ENCODE results near the gene GALNT16.

Gene GALNT16

DNA sequence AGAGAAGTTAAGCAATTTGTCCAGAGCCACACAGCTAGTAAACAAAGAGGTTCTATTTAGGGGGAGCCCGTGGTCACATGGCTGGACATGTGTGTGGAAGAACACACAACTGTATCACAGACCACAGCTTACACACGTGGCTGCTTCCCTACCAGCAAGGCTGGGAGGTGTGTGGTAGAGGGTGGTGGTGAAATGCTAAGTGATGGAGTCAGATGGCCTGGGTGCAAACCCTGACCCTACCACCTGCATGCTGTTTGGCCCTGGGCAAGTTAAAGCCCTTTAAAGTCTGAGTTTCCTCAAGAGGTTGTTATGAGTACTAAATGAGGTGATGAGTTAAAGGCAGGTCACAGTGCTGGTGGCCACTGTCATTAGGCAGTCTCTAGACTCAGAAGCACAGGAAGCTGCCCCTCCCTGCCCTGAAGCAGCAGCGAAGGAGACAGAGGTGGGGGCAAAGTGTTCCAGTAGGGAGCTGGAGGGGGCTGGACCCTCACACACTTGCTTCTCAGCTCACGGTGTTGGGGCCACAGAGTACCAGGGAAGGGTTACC, 73.9 kb downstream of the GALNT16 start:
- DNase-seq (ENCODE audit: low read depth in 4 of 4, low spot score in 1 of 4), result no peak

- DNase-seq (ENCODE audit: low read depth in 4 of 4, low spot score in 1 of 4), result no peak
Observed at GRCh38 chr14:69334576-69334975, 74.6 kb downstream of the GALNT16 start.

DNA sequence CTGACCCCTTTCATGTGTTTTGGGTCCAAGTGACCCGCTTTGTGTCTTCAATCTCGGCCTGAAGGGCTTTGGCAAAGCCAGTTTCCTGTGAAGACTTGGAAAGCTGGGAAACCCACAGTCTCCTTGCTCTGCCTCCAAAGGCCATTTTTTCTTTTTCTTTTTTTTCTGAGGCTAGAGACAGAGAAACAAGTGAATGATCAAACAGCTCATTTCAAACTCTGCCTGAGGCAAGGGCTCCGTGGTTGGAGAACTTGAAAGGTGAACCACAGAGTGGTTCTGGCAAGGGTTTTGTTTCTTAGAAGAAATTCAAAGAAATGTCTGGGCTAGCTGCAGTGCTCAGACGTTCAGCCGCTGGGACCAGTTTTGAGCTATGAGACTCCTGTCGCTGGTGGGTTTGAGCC, 75.4 kb downstream of the GALNT16 start:
- DNase-seq (ENCODE audit: low read depth in 4 of 4, low spot score in 1 of 4), result no peak

- DNase-seq (ENCODE audit: low read depth in 4 of 4, low spot score in 1 of 4), result no peak
Observed at GRCh38 chr14:69337984-69338383, 78.0 kb downstream of the GALNT16 start.

DNA sequence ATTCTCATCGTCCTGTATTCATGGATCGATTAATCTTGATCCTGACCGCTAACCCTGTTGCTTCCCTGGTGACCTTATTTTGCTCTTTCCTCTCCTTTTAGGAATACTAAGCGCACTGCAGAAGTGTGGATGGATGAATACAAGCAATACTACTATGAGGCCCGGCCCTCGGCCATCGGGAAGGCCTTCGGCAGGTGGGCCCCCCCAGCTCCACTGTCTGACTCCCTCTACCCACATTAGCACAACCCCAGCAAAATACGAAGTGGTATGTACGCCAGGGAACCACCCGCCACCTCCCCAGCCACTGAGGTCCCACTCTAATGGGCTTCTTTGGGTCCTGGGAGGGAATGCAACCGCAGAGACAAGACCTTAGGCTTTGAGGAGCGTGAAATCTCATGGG, 79.5 kb downstream of the GALNT16 start:
- no peak for DNase-seq (ENCODE audit: low read depth in 4 of 4, low spot score in 1 of 4)

DNA sequence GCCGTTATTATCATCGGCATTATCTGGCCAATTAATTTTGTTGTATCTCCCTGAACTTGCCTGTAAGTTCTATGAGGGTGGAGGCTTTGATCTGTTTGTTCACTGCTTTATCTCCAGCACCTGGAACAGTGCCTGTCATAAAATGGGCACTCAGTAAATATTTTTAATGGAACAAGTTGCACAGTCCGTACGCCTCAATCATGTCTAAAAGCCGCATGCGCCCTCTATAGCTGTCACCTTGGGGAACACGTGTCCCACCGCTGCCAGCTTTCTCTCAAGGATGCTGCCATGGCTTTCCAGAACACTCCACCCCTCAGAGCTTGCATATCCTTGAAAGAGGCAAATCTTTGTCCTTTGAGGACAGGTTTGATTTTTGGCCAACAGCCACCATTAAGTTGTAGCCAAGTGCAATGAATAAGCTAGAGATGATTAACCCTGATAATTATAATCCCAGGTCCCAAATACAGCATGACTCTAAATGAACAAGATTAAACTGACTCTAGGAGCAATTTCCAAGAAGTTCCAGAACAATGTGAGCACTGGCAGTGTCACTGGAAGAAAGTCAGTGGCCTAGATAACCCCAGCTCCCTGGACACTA, 83.1 kb downstream of the GALNT16 start:
- no peak for DNase-seq (ENCODE audit: low read depth in 4 of 4, low spot score in 1 of 4)

DNA sequence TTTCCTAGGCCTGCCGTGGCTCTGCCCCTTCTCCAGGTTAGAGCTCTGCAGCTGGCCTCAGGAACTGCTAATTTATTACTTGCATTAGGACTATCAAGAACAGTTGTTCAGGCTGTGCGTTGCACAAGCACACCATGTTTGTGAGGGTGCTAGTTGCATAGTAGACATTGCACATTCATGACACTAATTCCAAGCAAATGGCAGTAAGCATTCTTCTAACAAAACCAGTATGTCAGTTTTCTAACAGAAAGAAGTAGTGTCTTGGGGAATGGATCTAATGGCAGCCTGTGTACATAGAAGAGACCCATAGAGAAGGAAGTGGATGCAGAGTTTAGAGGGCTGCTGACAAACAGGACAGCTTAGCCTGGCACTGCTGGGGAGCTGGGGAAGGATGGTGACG, 84.2 kb downstream of the GALNT16 start:
- DNase-seq (ENCODE audit: low read depth in 4 of 4, low spot score in 1 of 4), result no peak

- no peak for DNase-seq (ENCODE audit: low read depth in 4 of 4, low spot score in 1 of 4)
Observed at GRCh38 chr14:69345402-69345801, 85.4 kb downstream of the GALNT16 start.

- DNase-seq (ENCODE audit: low read depth in 4 of 4, low spot score in 1 of 4), result no peak
Observed at GRCh38 chr14:69346710-69347109, 86.8 kb downstream of the GALNT16 start.

- DNase-seq (ENCODE audit: low read depth in 4 of 4, low spot score in 1 of 4), result no peak
Observed at GRCh38 chr14:69349091-69349777, 89.3 kb downstream of the GALNT16 start.

DNA sequence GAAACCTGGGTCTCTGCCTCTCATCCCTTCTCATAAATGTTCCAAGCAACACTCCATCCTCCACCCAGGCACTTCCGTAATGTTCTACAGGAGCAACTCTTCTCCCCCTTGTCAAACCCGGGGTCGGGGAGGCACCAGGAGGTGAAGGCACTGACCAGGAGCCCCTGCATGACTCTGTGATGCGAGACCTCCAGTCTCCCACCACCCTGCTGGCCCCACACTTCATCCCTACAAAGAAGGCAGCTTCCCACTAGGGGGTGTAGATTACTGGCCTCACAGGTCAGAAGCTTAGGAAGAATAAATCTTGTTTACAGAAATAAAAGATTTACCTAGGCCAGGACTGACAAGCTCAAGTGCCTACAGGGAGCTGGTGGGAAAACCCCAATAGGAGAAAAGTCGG, 90.9 kb downstream of the GALNT16 start:
- no peak for DNase-seq (ENCODE audit: low read depth in 4 of 4, low spot score in 1 of 4)

GRCh38 chr14:69351385-69351784, 91.4 kb downstream of the GALNT16 start:
- no peak for DNase-seq (ENCODE audit: low read depth in 4 of 4, low spot score in 1 of 4)

DNA sequence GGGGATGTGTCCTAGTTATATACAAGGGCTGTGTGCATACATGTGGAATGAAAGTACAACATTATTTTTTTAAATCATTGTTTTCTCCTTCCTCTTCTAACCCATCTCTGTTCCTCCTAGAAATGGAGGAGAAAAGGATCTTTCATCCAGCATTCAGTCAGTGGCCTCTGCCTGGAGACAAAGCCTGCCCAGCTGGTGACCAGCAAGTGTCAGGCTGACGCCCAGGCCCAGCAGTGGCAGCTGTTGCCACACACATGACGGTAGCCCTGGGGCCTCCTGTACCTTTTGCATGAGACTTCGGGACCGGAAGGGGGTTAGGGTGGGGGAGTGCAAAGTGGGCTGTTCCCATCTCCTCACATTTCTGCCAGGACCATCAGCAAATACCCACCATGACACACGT, 92.0 kb downstream of the GALNT16 start:
- no peak for DNase-seq (ENCODE audit: low read depth in 4 of 4, low spot score in 1 of 4)

DNA sequence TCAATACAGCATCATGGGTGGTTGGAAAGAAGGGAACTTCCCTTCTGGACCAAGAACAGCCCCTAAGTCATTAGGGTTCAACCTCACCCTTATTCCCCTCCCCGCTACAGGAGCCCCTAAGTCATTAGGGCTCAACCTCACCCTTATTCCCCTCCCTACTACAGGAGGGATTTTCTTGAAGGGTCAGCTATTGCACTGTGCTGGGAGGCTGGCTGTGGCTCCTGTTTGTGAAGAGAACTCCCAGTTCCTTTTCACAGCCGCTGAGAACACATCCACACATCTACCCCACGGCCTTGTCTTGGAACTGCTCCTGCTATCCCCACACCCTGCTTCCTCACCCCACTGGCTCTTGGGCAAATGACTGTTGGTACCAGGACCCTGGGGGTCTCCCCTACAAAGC, 93.2 kb downstream of the GALNT16 start:
- no peak for DNase-seq (ENCODE audit: low read depth in 4 of 4, low spot score in 1 of 4)

DNA sequence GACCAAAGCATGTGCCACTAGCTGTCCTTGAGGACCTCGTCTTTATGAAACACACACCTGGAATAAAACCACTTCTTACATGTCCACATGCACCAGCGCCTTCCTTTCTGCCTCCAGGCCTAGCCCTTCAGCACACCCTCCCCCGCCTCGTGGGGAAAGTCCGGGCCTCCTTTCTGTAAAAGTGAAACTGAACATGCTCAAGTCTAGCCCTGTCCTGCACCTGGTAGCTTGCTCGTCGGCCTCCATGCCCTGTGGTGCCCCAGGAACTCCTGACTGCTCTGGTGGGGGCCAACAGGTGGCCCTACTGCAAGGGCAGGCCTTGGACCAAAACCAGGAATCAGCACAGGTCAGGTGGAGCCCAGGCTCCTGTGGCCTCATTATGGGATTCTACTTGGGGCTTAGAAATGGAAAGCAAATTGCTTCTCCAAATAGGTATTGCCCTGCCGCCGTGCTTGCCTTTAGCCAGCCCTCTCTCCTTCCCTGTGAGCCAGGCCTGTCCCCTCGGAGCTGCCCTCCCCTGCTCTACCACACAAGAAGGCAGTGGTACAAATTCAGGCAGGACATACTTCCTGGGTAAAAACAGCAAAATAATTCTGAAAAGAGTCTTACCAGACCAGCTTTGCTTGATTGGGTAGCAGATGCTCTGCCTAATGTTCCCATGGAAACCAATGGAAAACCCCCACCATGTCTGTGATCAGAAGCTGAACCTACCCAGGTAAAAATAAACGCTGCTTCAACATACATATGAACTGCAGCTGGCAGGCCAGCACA, 94.6 kb downstream of the GALNT16 start:
- peak in 3 of 4 experiments; percentile 23 to 62 (median 53) for DNase-seq (ENCODE audit: low read depth in 4 of 4, low spot score in 1 of 4)

GRCh38 chr14:69355154-69355597, 95.2 kb downstream of the GALNT16 start:
- DNase-seq (ENCODE audit: low read depth in 4 of 4, low spot score in 1 of 4), result no peak

DNA sequence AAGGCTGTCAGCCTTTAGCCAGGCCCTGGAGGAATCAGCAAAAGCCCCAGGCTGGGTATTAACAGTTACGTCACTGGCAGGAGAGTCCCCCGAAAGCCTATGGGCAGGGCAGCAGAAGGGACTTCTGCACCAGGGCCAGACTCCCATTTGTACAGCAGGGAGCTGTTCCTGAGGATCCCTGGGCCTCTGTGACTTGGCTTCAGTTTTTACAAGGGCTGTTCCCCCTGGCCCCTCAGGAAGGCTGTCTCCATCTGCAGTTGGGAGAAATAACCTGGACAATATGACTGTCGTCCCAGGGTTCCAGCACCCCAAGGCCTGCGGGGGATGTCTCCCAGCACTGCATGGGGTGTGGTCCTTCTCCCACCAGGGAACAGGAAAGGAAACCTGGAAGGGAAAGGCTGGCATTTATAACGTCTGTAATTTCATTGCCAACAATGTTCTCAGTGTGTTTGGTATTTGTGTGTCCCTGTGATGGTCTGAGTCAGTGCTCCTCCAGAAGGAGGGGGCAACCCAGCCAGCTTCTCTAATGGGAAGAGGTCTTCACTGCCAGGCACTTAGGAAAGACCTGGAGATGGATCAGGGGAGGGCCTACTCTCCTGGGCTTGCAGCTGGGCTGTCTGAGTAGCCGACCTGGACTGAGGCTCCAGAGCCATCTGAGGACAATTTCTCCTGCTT, 95.8 kb downstream of the GALNT16 start:
- no peak for DNase-seq (ENCODE audit: low read depth in 4 of 4, low spot score in 1 of 4)

GRCh38 chr14:69356903-69357543, 97.1 kb downstream of the GALNT16 start:
- DNase-seq (ENCODE audit: low read depth in 4 of 4, low spot score in 1 of 4), result no peak

- DNase-seq (ENCODE audit: low read depth in 4 of 4, low spot score in 1 of 4), result no peak
Observed at GRCh38 chr14:69357544-69358200, 97.7 kb downstream of the GALNT16 start.

- peak in 2 of 4 experiments; percentile 22 to 50 for DNase-seq (ENCODE audit: low read depth in 4 of 4, low spot score in 1 of 4)
Observed at GRCh38 chr14:69358233-69358963, 98.4 kb downstream of the GALNT16 start.
